HG03460 (cell line): ENCODE data around the gene PDSS2.
"Not testable (repeated sequence)": the region's sequence is repeated elsewhere in the genome, so short reads cannot be mapped to it uniquely, and the experiment has no call there.

Experiments used
- ATAC-seq: cut with Tn5 transposase; IDR thresholded peaks from one replicate; pipeline ENCODE4 v1.9.1; 2021; ENCODE audit not compliant: unreplicated experiment

The PDSS2 gene

GRCh38 chr6:107280001-107280400 is 179.4 kb downstream of the PDSS2 start:
- ATAC-seq: not testable (repeated sequence)

GRCh38 chr6:107275330-107275865 is 184.0 kb downstream of the PDSS2 start:
- ATAC-seq: no peak

GRCh38 chr6:107274288-107274687 is 185.1 kb downstream of the PDSS2 start:
- no peak for ATAC-seq

- ATAC-seq: no peak
These were observed 187.1 kb downstream of the PDSS2 start for GRCh38 chr6:107272246-107272645.

GRCh38 chr6:107271208-107271790 is 188.1 kb downstream of the PDSS2 start:
- ATAC-seq: no peak

GRCh38 chr6:107267634-107268033 is 191.7 kb downstream of the PDSS2 start:
- ATAC-seq: no peak

- ATAC-seq: no peak
These were observed 192.4 kb downstream of the PDSS2 start for GRCh38 chr6:107267006-107267405.

- no peak for ATAC-seq
These were observed 192.8 kb downstream of the PDSS2 start for GRCh38 chr6:107266563-107266962.

- no peak for ATAC-seq
These were observed 195.0 kb downstream of the PDSS2 start for GRCh38 chr6:107264357-107264840.

GRCh38 chr6:107259951-107260350 is 199.4 kb downstream of the PDSS2 start:
- ATAC-seq: no peak

GRCh38 chr6:107248147-107248546 is 211.2 kb downstream of the PDSS2 start:
- no peak for ATAC-seq

GRCh38 chr6:107246972-107247615 is 212.3 kb downstream of the PDSS2 start:
- no peak for ATAC-seq

GRCh38 chr6:107246249-107246971 is 213.0 kb downstream of the PDSS2 start:
- no peak for ATAC-seq

- ATAC-seq: no peak
These were observed 214.5 kb downstream of the PDSS2 start for GRCh38 chr6:107244742-107245480.

GRCh38 chr6:107244082-107244741 is 215.2 kb downstream of the PDSS2 start:
- no peak for ATAC-seq

GRCh38 chr6:107243471-107243870 is 215.9 kb downstream of the PDSS2 start:
- no peak for ATAC-seq

GRCh38 chr6:107237992-107238660 is 221.2 kb downstream of the PDSS2 start:
- no peak for ATAC-seq

GRCh38 chr6:107235511-107235910 is 223.9 kb downstream of the PDSS2 start:
- ATAC-seq: no peak

GRCh38 chr6:107235007-107235406 is 224.4 kb downstream of the PDSS2 start:
- ATAC-seq: no peak

- ATAC-seq: no peak
These were observed 228.1 kb downstream of the PDSS2 start for GRCh38 chr6:107231243-107231642.
